B cell (primary cell): Measurements from ENCODE around the gene CCDC146. TPM values are rescaled to one million over a fixed set of nuclear protein-coding genes. Genes with fewer than 3 reads are reported as not detected.
A peak's percentile ranks its signal among the peaks of the same experiment; 100 is the strongest.

ENCODE experiments used
- ATAC-seq: fragments of 200-7000 bp; cut with Tn5 transposase; one replicate; pipeline ENCODE4 v1.10.0; 2021; ENCODE audit warnings: low read depth, mild to moderate bottlenecking, moderate number of reproducible peaks, moderate library complexity
- CTCF ChIA-PET: fragments of 350-600 bp; sonication (Branson Sonifier 250); formaldehyde crosslinking; loops from one replicate; lab custom pipeline; 2021; ENCODE audit warnings: antibody characterized with exemption, inconsistent platforms; lab: Charles Lee
- POLR2A ChIA-PET: fragments of 350-600 bp; sonication (Branson Sonifier 250); formaldehyde crosslinking; loops from one replicate; lab custom pipeline; 2021; ENCODE audit warnings: antibody characterized with exemption; lab: Charles Lee
- DNase-seq: peaks from one replicate; pipeline ENCODE4 v3.0.0; 2013
- H2AFZ ChIP-seq: 2 replicates; pipeline ENCODE4 v1.6.1; 2012; ENCODE audit warnings: mild to moderate bottlenecking, low read depth, low read length; ENCODE audit not compliant: insufficient read depth, poor library complexity, severe bottlenecking
- H3K27ac ChIP-seq, 2 donors: 1 replicate in 1 of 2; 2 replicates in 1 of 2; pipeline ENCODE4 v1.5.1; 2012 to 2013; ENCODE audit warnings: low read length in 2 of 2, mild to moderate bottlenecking in 2 of 2, moderate library complexity in 1 of 2
- H3K27me3 ChIP-seq, 4 experiments: fragments of 200-600 bp in 1 of 4; sonication (generic) in 1 of 4; replicated peaks in 1 of 4; 1 replicate in 2 of 4; 2 replicates in 2 of 4; pipeline versions ENCODE4 v1.6.1 to v1.7.0; 2013 to 2016; ENCODE audit warnings: low read length in 3 of 4, mild to moderate bottlenecking in 2 of 4, mixed read lengths in 1 of 4, moderate library complexity in 1 of 4; ENCODE audit not compliant: insufficient read depth in 4 of 4, control insufficient read depth in 3 of 4; ENCODE audit errors: control extremely low read depth in 1 of 4
- H3K36me3 ChIP-seq, 2 experiments: replicated peaks in 1 of 2; 1 replicate in 1 of 2; 2 replicates in 1 of 2; pipeline versions ENCODE4 v1.6.1 to v1.7.1; 2013; ENCODE audit warnings: low read length in 1 of 2; ENCODE audit not compliant: insufficient read depth in 2 of 2, control insufficient read depth in 1 of 2; ENCODE audit errors: control extremely low read depth in 1 of 2, extremely low read depth in 1 of 2
- H3K4me1 ChIP-seq, 2 donors: fragments of 200-600 bp in 1 of 2; sonication (generic) in 1 of 2; 1 replicate in 1 of 2; 2 replicates in 1 of 2; pipeline versions ENCODE4 v1.5.1 to v1.6.1; 2013 to 2017; ENCODE audit warnings: low read length in 2 of 2; ENCODE audit not compliant: control insufficient read depth in 2 of 2, insufficient read depth in 2 of 2
- H3K4me2 ChIP-seq: replicated peaks from 2 replicates; pipeline ENCODE3; 2012; ENCODE audit warnings: mild to moderate bottlenecking, low read depth, low read length; ENCODE audit not compliant: poor library complexity, severe bottlenecking
- H3K4me3 ChIP-seq, 5 experiments: fragments of 200-600 bp in 1 of 5; sonication (generic) in 1 of 5; 1 replicate in 3 of 5; 2 replicates in 2 of 5; pipeline versions ENCODE4 v1.5.1 to v1.7.0; 2011 to 2016; ENCODE audit warnings: low read length in 4 of 5, mild to moderate bottlenecking in 4 of 5, low read depth in 2 of 5, control low read depth in 1 of 5, moderate library complexity in 1 of 5; ENCODE audit not compliant: insufficient read depth in 1 of 5; ENCODE audit errors: control extremely low read depth in 1 of 5, extremely low read depth in 1 of 5
- H3K79me2 ChIP-seq: fragments of 200-600 bp; sonication (generic); one replicate; pipeline ENCODE4 v1.6.0; 2016; ENCODE audit warnings: low read length; ENCODE audit not compliant: control insufficient read depth, insufficient read depth
- H3K9ac ChIP-seq: fragments of 200-600 bp; sonication (generic); 2 replicates; pipeline ENCODE4 v1.6.1; 2017; ENCODE audit warnings: mild to moderate bottlenecking, low read length, moderate library complexity
- H3K9me3 ChIP-seq, 3 donors: one replicate each; pipeline versions ENCODE4 v1.6.1 to v1.7.1; 2013; ENCODE audit warnings: low read length in 2 of 3; ENCODE audit not compliant: control insufficient read depth in 2 of 3, insufficient read depth in 1 of 3; ENCODE audit errors: control extremely low read depth in 1 of 3
- H4K20me1 ChIP-seq: 2 replicates; pipeline ENCODE4 v1.6.0; 2012; ENCODE audit warnings: mild to moderate bottlenecking, low read length; ENCODE audit not compliant: insufficient read depth, control insufficient read depth, poor library complexity, severe bottlenecking
- H3K27ac Mint-ChIP-seq: one replicate; pipeline ENCODE4 v1.8.0; 2021; ENCODE audit warnings: mixed read lengths
- H3K27me3 Mint-ChIP-seq: one replicate; pipeline ENCODE4 v1.8.0; 2021; ENCODE audit warnings: mixed read lengths
- H3K4me1 Mint-ChIP-seq: one replicate; pipeline ENCODE4 v1.8.0; 2021; ENCODE audit warnings: mixed read lengths
- H3K4me3 Mint-ChIP-seq: one replicate; pipeline ENCODE4 v1.8.0; 2021; ENCODE audit warnings: mixed read lengths
- H3K9me3 Mint-ChIP-seq: one replicate; pipeline ENCODE4 v1.8.0; 2022; ENCODE audit warnings: mixed read lengths; ENCODE audit not compliant: insufficient read depth
- EZH2 ChIP-seq: IDR thresholded peaks from 2 replicates; pipeline ENCODE4 v1.6.1; 2012; ENCODE audit warnings: borderline replicate concordance, low read depth, mild to moderate bottlenecking, moderate library complexity, low read length; ENCODE audit not compliant: insufficient read depth, poor library complexity, severe bottlenecking
- WGBS: methylation state at CpG from one replicate; pipeline ENCODE4 v1.1.5; 2013; ENCODE audit warnings: missing lambda C conversion rate; ENCODE audit not compliant: insufficient coverage; 5-methylcytosine and 5-hydroxymethylcytosine counted together
- intact Hi-C: fragments of 100-400 bp; cut with micrococcal nuclease; formaldehyde crosslinking; loops from one replicate; pipeline ENCODE4 v1.10.0; 2022
- polyA plus RNA-seq: library from polyadenylated mRNA; depleted of rRNA; stranded (reverse); fragments of >200 nt; gene quantifications from 2 replicates; pipeline ENCODE4 v1.2.3, GENCODE V29; 2012
- total RNA-seq, 2 donors: library from RNA; stranded (reverse); fragments of 120-200 nt in 1 of 2; gene quantifications; 1 replicate in 1 of 2; 2 replicates in 1 of 2; pipeline versions ENCODE4 v1.2.3 to v1.2.4, GENCODE V29; 2013 to 2022
- TF ChIP-seq, protein P1 (sequence below): fragments of 200-600 bp; IDR thresholded peaks from one replicate; pipeline ENCODE4 v1.8.0; 2022; ENCODE audit warnings: antibody characterized with exemption, mild to moderate bottlenecking

CCDC146 gene
- total and polyA plus RNA-seq, 2 donors (not counting 1 experiment from before 2014, with no cell fraction given), result 5.6 to 8.5 TPM

DNA sequence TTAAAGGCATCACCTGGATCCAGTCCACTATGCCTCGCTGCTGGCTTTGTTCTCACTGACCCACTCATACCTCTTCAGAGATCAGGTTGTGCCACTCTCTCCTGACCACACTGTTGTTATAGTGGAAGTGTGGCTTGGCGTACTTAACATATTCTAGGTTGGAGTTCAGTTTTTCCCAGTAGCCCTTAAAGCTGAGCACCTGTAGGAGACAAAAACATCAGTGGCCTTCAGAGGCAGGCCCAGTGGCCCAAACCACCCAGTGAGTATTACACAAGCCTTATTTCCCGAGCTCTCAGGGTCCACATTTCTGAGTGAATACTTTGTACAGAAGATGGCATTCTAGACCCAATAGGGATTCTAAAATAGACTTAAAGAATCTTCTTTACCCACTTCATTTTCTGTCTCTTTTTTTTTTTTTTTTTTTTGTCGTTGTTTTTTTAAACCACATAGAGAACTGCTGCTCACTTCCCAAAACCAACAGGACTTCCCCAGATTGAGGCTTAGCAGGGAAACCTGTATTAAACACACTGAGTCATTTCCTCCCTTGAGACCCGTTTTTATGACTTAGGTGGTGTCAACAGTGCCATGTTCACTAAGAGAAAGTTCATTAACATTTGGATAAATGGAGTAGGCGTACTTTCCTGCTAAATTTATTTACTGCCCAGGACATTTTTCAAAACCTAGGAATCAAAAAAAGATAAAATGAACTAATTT, 207.9 kb downstream of the CCDC146 start:
- intact Hi-C loops, result loop anchor here (2.0 to 10.0 kb wide), 2 partner anchors 84 to 138 kb away; partner anchors contain the start of gene GSAP
- H3K27ac Mint-ChIP-seq, result peak overlapping the region; percentile 86
- Histone ChIP-seq H3K79me2 (peaks cover 22% of the 10 kb centered on the region), H3K27ac (peak overlapping the region; percentile 28 to 67), H3K4me3 (peak overlapping the region in 1 of 5 experiments; percentile 17), H3K9me3 (no peaks in the 10 kb centered on the region), H3K36me3 (peaks cover 0 to 52% of the 10 kb centered on the region in 2 experiments), H3K27me3 (no peaks in the 10 kb centered on the region), H3K4me1 (peaks cover 39 to 41% of the 10 kb centered on the region in 2 donors), H3K4me2 (peak overlapping the region; percentile 53), H3K9ac (no peak overlapping the region), H4K20me1 (peaks cover 13% of the 10 kb centered on the region), H2AFZ (no peak overlapping the region)
- no peaks in the 10 kb centered on the region for H3K27me3 Mint-ChIP-seq
- WGBS, result 50% methylated on average over 1 of the region's 6 CpGs
- H3K4me3 Mint-ChIP-seq, result peak overlapping the region; percentile 84
- ATAC-seq, result peak; percentile 89
- peak; percentile 85 for DNase-seq
- TF ChIP-seq EZH2, result no peak
- TF ChIP-seq, protein P1, sequence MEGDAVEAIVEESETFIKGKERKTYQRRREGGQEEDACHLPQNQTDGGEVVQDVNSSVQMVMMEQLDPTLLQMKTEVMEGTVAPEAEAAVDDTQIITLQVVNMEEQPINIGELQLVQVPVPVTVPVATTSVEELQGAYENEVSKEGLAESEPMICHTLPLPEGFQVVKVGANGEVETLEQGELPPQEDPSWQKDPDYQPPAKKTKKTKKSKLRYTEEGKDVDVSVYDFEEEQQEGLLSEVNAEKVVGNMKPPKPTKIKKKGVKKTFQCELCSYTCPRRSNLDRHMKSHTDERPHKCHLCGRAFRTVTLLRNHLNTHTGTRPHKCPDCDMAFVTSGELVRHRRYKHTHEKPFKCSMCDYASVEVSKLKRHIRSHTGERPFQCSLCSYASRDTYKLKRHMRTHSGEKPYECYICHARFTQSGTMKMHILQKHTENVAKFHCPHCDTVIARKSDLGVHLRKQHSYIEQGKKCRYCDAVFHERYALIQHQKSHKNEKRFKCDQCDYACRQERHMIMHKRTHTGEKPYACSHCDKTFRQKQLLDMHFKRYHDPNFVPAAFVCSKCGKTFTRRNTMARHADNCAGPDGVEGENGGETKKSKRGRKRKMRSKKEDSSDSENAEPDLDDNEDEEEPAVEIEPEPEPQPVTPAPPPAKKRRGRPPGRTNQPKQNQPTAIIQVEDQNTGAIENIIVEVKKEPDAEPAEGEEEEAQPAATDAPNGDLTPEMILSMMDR, result no peak
- peaks cover 36% of the 10 kb centered on the region for H3K4me1 Mint-ChIP-seq
- ChIA-PET CTCF (interaction anchor here (0.7 to 6.8 kb wide), 2 partner anchors 84 to 205 kb away, joined by 3 to 123 read pairs; no protein-coding TSS in a partner anchor), POLR2A (interaction anchor here (0.7 kb wide), 1 partner anchor 84 kb away, joined by 3 read pairs; no protein-coding TSS in a partner anchor)
- no peaks in the 10 kb centered on the region for H3K9me3 Mint-ChIP-seq
